Stimulated activated CD8-positive, alpha-beta memory T cell treated with anti-CD3 and anti-CD28 coated beads, Interleukin-15, amount 100 ng/mL, for 24 hours (primary cell): Measurements from ENCODE around the gene CRABP1.

Source experiments
- DNase-seq: peaks from one replicate; pipeline ENCODE4 v3.0.0-alpha.2; 2020; ENCODE audit warnings: low read depth

Gene CRABP1

GRCh38 chr15:78340231-78341056 is at the start of gene CRABP1:
TSS of gene CRABP1 (plus strand) at chr15:78340353. CDS start at chr15:78340429, 76 bp downstream.
- DNase-seq, result no peak

GRCh38 chr15:78291052-78291451 is 49.1 kb upstream of the CRABP1 start:
- no peak for DNase-seq

GRCh38 chr15:78291698-78292097 is 48.5 kb upstream of the CRABP1 start:
- no peak for DNase-seq

GRCh38 chr15:78292219-78292618 is 47.9 kb upstream of the CRABP1 start:
- no peak for DNase-seq

- peak; percentile 85 for DNase-seq
Measured at GRCh38 chr15:78299101-78299930, 40.8 kb upstream of the CRABP1 start, which contains the start of gene SKIC8. TSS of gene SKIC8 (minus strand) at chr15:78299609. CDS start at chr15:78295686, 3,923 bp downstream.

GRCh38 chr15:78301326-78301725 is 38.8 kb upstream of the CRABP1 start:
- DNase-seq, result no peak

GRCh38 chr15:78301828-78302227 is 38.3 kb upstream of the CRABP1 start:
- DNase-seq, result no peak

- no peak for DNase-seq
Measured at GRCh38 chr15:78302579-78303312, 37.4 kb upstream of the CRABP1 start.

- DNase-seq, result no peak
Measured at GRCh38 chr15:78304216-78305066, 35.7 kb upstream of the CRABP1 start.

GRCh38 chr15:78306176-78306774 is 33.9 kb upstream of the CRABP1 start:
- no peak for DNase-seq

GRCh38 chr15:78307976-78308375 is 32.2 kb upstream of the CRABP1 start:
- no peak for DNase-seq

- DNase-seq, result peak; percentile 8
Measured at GRCh38 chr15:78308422-78309032, 31.6 kb upstream of the CRABP1 start.

- DNase-seq, result no peak
Measured at GRCh38 chr15:78311292-78311691, 28.9 kb upstream of the CRABP1 start.

GRCh38 chr15:78312536-78312935 is 27.6 kb upstream of the CRABP1 start:
- no peak for DNase-seq

- DNase-seq, result no peak
Measured at GRCh38 chr15:78312957-78313356, 27.2 kb upstream of the CRABP1 start.

- no peak for DNase-seq
Measured at GRCh38 chr15:78313383-78313782, 26.8 kb upstream of the CRABP1 start.

GRCh38 chr15:78314181-78314581 is 26.0 kb upstream of the CRABP1 start:
- no peak for DNase-seq

- no peak for DNase-seq
Measured at GRCh38 chr15:78315686-78316282, 24.4 kb upstream of the CRABP1 start.

GRCh38 chr15:78316283-78317083 is 23.7 kb upstream of the CRABP1 start:
- no peak for DNase-seq
